ENCODE results near the gene DUSP9. TPM values are rescaled to one million over a fixed set of nuclear protein-coding genes. Genes with fewer than 3 reads are reported as not detected.

Gene DUSP9
- total and polyA plus RNA-seq, 12 donors: 0.11 to 15.9 (median 0.24) TPM; not detected in 6

- DNase-seq: no peak
These were observed 23.5 kb upstream of the DUSP9 start for GRCh38 chrX:153623310-153624029.

GRCh38 chrX:153624196-153625091, 22.6 kb upstream of the DUSP9 start:
- TF ChIP-seq POLR2A (IDR thresholded peaks at IDR 0.05): no peak
- TF ChIP-seq, protein P1, sequence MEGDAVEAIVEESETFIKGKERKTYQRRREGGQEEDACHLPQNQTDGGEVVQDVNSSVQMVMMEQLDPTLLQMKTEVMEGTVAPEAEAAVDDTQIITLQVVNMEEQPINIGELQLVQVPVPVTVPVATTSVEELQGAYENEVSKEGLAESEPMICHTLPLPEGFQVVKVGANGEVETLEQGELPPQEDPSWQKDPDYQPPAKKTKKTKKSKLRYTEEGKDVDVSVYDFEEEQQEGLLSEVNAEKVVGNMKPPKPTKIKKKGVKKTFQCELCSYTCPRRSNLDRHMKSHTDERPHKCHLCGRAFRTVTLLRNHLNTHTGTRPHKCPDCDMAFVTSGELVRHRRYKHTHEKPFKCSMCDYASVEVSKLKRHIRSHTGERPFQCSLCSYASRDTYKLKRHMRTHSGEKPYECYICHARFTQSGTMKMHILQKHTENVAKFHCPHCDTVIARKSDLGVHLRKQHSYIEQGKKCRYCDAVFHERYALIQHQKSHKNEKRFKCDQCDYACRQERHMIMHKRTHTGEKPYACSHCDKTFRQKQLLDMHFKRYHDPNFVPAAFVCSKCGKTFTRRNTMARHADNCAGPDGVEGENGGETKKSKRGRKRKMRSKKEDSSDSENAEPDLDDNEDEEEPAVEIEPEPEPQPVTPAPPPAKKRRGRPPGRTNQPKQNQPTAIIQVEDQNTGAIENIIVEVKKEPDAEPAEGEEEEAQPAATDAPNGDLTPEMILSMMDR (IDR thresholded peaks at IDR 0.05): no peak
- H3K36me3 ChIP-seq (replicated peaks in 1 of 2): no peaks in the 10 kb centered on the region
- no peak overlapping the region for H3K4me3 ChIP-seq
- no peak for DNase-seq
- H3K9me3 ChIP-seq (replicated peaks in 1 of 3): no peaks in the 10 kb centered on the region
- no peaks in the 10 kb centered on the region for H3K4me1 ChIP-seq (replicated peaks in 1 of 2)
- intact Hi-C loops (cut with DNase I): no loop called here
- peaks cover 7% of the 10 kb centered on the region for H3K27me3 ChIP-seq
- WGBS, 4 donors: 67 to 94% (median 85%) methylated on average over 3 to 15 of the region's 15 CpGs
- no peak overlapping the region for H3K27ac ChIP-seq

More at GRCh38 chrX:153623310-153624029, 23.5 kb upstream of the DUSP9 start:
- no peaks in the 10 kb centered on the region for H3K36me3 ChIP-seq (replicated peaks in 1 of 2)
- H3K9me3 ChIP-seq (replicated peaks in 1 of 3): no peaks in the 10 kb centered on the region
- H3K27ac ChIP-seq: no peak overlapping the region
- WGBS, 4 donors: 74 to 77% (median 77%) methylated on average over 6 to 16 of the region's 16 CpGs
- TF ChIP-seq, protein P1 (IDR thresholded peaks at IDR 0.05): no peak
- no peak for TF ChIP-seq POLR2A (IDR thresholded peaks at IDR 0.05)
- H3K27me3 ChIP-seq: peaks cover 10% of the 10 kb centered on the region
- intact Hi-C loops (cut with DNase I): no loop called here
- no peaks in the 10 kb centered on the region for H3K4me1 ChIP-seq (replicated peaks in 1 of 2)
- H3K4me3 ChIP-seq: no peak overlapping the region

- intact Hi-C loops (cut with DNase I): no loop called here
- WGBS, 4 donors: 87 to 91% (median 88%) methylated on average over 10 to 21 of the region's 21 CpGs; no CpG with 5 or more reads in 1 of the 4 donors
- no peak for TF ChIP-seq POLR2A (IDR thresholded peaks at IDR 0.05)
- TF ChIP-seq, protein P1 (IDR thresholded peaks at IDR 0.05): no peak
- H3K4me3 ChIP-seq: no peak overlapping the region
- H3K27me3 ChIP-seq: peaks cover 7% of the 10 kb centered on the region
- no peak for DNase-seq
- H3K36me3 ChIP-seq (replicated peaks in 1 of 2): no peaks in the 10 kb centered on the region
- no peak overlapping the region for H3K27ac ChIP-seq
- H3K9me3 ChIP-seq (replicated peaks in 1 of 3): no peaks in the 10 kb centered on the region
- no peaks in the 10 kb centered on the region for H3K4me1 ChIP-seq (replicated peaks in 1 of 2)
These were observed 21.6 kb upstream of the DUSP9 start for GRCh38 chrX:153625271-153626024.
